WI38 (cell line): ENCODE data around the gene GJC1.

Experiments used
- H3K4me3 ChIP-seq: 2 replicates; pipeline ENCODE4 v1.5.1; 2011; ENCODE audit warnings: low read depth, mild to moderate bottlenecking, control low read depth, low read length
- TF ChIP-seq, protein P1 (sequence below): IDR thresholded peaks from 2 replicates; pipeline ENCODE4 v1.5.1; 2012; ENCODE audit warnings: low read depth, mild to moderate bottlenecking, control low read depth, low read length

Gene GJC1

DNA sequence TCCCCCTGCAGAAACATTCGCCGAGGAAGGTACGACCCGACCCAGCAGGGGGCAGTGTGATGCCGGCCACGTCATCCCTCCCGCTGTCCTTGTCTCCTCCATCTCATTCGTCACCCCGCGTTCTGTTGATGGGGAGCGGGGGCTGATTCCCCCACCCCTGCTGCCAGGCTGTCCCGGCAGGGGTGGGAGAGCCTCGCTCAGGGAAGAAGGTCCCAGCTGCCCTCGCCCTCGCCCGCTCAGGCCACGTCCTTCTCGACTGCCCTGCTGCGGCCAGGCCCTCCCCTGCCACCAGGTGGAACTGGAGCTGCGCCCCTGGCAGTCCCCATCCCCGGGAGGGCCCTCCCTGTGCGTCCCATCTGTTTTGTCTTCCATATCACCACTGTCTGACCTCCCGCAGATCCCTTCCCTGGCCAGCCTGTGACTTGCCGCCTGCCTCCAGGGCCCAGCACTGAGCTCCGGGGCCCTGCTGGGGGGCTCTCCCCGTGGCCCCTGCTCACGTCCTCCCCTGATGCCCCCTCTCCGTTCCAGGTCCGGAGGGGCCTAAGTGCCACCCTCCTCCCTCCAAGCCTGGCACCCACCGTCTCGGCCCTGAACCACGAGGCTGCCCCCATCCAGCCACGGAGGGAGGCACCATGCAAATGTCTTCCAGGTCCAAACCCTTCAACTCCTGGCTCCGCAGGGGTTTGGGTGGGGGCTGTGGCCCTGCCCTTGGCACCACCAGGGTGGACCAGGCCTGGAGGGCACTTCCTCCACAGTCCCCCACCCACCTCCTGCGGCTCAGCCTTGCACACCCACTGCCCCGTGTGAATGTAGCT is 50.7 kb downstream of the GJC1 start:
- TF ChIP-seq, protein P1, sequence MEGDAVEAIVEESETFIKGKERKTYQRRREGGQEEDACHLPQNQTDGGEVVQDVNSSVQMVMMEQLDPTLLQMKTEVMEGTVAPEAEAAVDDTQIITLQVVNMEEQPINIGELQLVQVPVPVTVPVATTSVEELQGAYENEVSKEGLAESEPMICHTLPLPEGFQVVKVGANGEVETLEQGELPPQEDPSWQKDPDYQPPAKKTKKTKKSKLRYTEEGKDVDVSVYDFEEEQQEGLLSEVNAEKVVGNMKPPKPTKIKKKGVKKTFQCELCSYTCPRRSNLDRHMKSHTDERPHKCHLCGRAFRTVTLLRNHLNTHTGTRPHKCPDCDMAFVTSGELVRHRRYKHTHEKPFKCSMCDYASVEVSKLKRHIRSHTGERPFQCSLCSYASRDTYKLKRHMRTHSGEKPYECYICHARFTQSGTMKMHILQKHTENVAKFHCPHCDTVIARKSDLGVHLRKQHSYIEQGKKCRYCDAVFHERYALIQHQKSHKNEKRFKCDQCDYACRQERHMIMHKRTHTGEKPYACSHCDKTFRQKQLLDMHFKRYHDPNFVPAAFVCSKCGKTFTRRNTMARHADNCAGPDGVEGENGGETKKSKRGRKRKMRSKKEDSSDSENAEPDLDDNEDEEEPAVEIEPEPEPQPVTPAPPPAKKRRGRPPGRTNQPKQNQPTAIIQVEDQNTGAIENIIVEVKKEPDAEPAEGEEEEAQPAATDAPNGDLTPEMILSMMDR: peak; percentile 82
- peak overlapping the region; percentile 59 for H3K4me3 ChIP-seq

DNA sequence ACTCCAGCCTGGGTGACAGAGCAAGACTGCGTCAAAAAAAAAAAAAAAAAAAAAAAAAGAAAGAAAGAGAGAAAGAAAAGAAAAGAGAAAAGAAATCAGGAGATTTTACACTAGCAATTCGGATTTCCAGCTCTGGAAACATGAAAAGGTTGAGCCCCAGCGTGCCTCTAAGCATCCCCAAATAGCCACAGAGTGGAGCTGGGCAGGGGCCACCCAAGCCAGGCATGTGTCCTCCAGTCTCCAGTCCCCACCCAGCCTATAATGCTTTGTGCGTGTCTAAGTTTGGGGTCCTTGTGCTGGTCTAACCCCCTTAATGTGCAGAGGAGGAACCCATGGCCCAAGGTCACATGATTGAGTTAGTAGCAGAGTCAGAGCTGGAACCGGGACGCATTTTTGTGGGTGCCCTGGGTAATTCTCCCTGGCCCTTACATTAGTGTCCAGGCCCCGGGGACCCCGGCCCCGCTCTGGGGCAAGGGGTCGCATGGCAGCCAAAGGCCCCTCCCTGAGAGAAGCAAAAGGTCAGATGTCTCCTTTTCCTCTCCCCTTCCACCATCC is 51.4 kb downstream of the GJC1 start:
- TF ChIP-seq, protein P1: no peak

DNA sequence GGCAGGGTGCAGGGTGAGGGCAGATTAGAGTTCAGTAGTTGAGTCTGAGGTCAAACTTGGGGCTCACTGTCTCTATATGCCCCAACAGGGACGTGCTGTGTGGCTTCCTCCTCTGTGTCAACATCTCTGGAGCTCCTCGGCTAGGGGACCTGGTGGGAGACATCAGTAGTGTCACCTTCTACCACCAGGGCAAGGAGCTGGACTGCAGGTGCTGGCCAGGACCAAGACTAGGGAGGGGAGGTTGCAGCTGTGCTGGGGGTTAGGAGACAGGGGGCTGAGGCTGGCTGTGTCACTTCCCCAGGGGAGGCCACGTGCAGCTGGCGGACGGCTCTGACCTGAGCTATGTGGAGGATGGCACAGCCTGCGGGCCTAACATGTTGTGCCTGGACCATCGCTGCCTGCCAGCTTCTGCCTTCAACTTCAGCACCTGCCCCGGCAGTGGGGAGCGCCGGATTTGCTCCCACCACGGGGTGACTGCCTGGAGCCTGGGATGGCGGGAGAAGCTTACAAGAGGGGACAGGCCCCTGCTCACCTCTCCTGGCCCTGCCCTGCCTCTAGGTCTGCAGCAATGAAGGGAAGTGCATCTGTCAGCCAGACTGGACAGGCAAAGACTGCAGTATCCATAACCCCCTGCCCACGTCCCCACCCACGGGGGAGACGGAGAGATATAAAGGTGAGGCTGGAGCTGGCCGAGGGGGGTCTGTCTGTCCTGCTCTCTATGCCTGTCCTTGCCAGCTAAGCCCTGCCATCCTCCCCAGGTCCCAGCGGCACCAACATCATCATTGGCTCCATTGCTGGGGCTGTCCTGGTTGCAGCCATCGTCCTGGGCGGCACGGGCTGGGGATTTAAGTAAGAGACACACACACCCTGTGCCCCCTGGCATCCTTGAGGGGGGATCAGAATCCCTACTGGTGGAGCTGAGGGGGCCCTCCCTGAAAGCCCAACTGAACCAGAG is 52.4 kb downstream of the GJC1 start:
- TF ChIP-seq, protein P1: no peak

More for the DNA sequence above, 51.4 kb downstream of the GJC1 start:
- H3K4me3 ChIP-seq: peak overlapping the region; percentile 59; the same call in 1 of the 2 replicates

DNA sequence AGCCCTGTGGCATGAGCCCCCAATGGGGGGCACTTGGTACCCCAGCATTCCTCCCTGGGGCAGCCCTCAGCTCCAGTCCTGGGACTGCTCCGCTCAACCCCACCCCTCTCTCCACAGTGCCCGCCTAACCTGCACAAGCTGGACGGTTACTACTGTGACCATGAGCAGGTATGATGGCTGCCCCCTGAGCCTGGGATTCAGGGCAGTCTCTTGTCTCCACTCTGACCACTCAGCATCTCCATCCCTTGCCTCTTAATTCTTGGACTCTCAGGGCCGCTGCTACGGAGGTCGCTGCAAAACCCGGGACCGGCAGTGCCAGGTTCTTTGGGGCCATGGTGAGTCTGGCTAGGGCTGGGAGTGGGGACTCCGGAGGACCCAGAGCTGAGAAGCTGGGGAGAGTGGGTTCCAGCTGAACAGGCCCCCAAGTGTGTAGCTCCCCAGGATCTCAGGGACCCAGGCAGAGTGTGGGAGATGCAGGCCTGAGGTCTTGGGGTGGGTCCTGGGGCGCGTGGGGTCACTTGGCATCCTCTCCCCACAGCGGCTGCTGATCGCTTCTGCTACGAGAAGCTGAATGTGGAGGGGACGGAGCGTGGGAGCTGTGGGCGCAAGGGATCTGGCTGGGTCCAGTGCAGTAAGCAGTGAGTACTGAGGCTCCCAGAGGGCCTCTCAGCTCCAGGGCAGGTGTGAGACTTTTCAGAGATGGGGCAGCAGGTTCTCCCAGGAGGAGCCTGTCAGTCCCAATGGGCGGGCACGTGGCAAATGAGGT is 53.3 kb downstream of the GJC1 start:
- TF ChIP-seq, protein P1: no peak
- no peak overlapping the region for H3K4me3 ChIP-seq

More for the DNA sequence above, 52.4 kb downstream of the GJC1 start:
- H3K4me3 ChIP-seq: no peak overlapping the region

DNA sequence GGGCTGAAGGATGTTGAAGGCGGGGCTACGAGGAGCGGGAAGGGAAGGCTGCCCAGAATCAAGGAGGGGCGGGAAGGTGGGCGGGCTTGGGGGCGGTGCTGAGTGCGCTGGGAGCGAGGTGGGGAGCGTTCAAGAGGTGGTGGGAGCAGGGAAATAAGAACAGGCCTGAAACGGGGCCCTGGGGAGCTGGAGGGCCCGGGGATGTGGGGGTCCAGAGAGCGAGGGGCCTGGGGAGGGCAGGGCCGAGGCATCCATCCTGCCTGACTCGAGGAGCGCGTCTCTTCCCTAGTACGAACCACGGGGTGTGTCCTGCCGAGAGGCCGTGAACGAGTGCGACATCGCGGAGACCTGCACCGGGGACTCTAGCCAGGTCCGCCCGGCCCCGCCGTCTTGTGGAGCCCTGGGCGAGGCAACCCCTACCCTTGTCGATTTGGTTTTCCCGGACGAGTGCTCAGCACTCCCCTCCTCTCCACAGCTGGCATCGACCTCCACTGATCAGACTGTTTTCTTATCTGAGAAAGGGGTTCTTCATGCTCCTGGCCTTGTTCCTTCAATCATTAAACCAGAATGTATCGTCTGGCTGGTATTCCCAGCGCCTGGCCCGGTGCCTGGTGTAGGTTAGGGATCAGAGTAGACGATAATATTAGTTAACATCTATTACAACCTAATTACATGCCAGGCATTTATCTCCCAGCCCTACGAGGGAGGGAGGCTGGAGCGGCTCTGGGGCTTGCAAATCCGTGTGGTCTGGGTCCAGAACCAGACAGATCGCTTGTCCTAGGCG is 54.1 kb downstream of the GJC1 start:
- TF ChIP-seq, protein P1: no peak
- peak overlapping the region; percentile 68 for H3K4me3 ChIP-seq
